Measurements from ENCODE around the gene DNAH2. TPM values are rescaled to one million over a fixed set of nuclear protein-coding genes. Genes with fewer than 3 reads are reported as not detected.

The DNAH2 gene
- total and polyA plus RNA-seq, 9 of the 15 experiments (the other 6 are each of a cell fraction or from before 2014, with no cell fraction given): 0.03 TPM; not detected in 8

- peak overlapping the region; percentile 65 for H3K4me3 ChIP-seq
- intact Hi-C loops (cut with micrococcal nuclease): loop anchor here (2.0 to 10.0 kb wide), 4 partner anchors 21 to 111 kb away; partner anchors contain the start of gene KDM6B
- DNase-seq (ENCODE audit: extremely low read depth in 1 of 4, low spot score in 3 of 4) (peak in 3 of 4 experiments; percentile 19 to 34 (median 20)), FAIRE-seq (no peak), ATAC-seq (no peak; the same call in 2 of the 3 replicates)
- no peaks in the 10 kb centered on the region for H3K9me3 ChIP-seq (replicated peaks; ENCODE audit: control insufficient read depth, insufficient read depth, low read depth, low read length)
- no TSS peak for BruUV-seq (replicated peaks)
- H3K9ac ChIP-seq (ENCODE audit: insufficient read depth in 1 of 2, low read depth in 2 of 2, low read length in 2 of 2): peak overlapping the region; percentile 88 to 93
- H3K27ac ChIP-seq (ENCODE audit: extremely low read depth, low read depth, low read length): peak overlapping the region; percentile 94
- H3K9me1 ChIP-seq (ENCODE audit: control insufficient read depth, insufficient read depth, low read length): no peaks in the 10 kb centered on the region
- in situ Hi-C loops (cut with MboI): no loop called here
- peaks cover 31% of the 10 kb centered on the region; the same call in 2 of the 3 replicates for H3K36me3 ChIP-seq (ENCODE audit: control insufficient read depth, insufficient read depth, low read length)
- peak overlapping the region; percentile 78 for H2AFZ ChIP-seq (ENCODE audit: low read depth, low read length)
- TF ChIP-seq PCBP2 (IDR thresholded peaks at IDR 0.05; ENCODE audit: low read depth, low read length, poor library complexity, severe bottlenecking): no peak
- TF ChIP-seq KAT7 (CRISPR knock-in tag; IDR thresholded peaks at IDR 0.05; ENCODE audit: borderline replicate concordance): no peak
- TF ChIP-seq ZBTB40 (IDR thresholded peaks at IDR 0.05): peak; percentile 88
- peak; percentile 89 for TF ChIP-seq ZBTB40 (CRISPR knock-in tag; IDR thresholded peaks at IDR 0.05)
- no peak for TF ChIP-seq ASH1L (IDR thresholded peaks at IDR 0.05; ENCODE audit: borderline replicate concordance, low read depth, partially characterized antibody)
- peak; percentile 28; the same call in 1 of the 2 replicates for TF ChIP-seq MAX (CRISPR knock-in tag; IDR thresholded peaks at IDR 0.05)
- peak; percentile 25 for TF ChIP-seq RBM22 (IDR thresholded peaks at IDR 0.05; ENCODE audit: low read depth, low read length, poor library complexity, severe bottlenecking)
- no peak for TF ChIP-seq ADNP (tag; IDR thresholded peaks at IDR 0.05)
- peak; percentile 46; the same call in 1 of the 2 replicates for TF ChIP-seq ZBTB7A (IDR thresholded peaks at IDR 0.05; ENCODE audit: borderline replicate concordance, control insufficient read depth, low read depth, low read length)
- TF ChIP-seq TCF3 (CRISPR knock-in tag; IDR thresholded peaks at IDR 0.05): 0 out of 2 replicates have a peak, but pooled peaks have one; percentile 12
- H4K20me1 ChIP-seq (replicated peaks; ENCODE audit: control insufficient read depth, insufficient read depth, low read length): no peaks in the 10 kb centered on the region
- peaks cover 12% of the 10 kb centered on the region for H3K79me2 ChIP-seq (ENCODE audit: control insufficient read depth, insufficient read depth, low read length)
- H3K4me1 ChIP-seq (replicated peaks in 1 of 2; ENCODE audit: control insufficient read depth in 2 of 2, insufficient read depth in 2 of 2, low read length in 2 of 2): peaks cover 11 to 55% of the 10 kb centered on the region in 2 experiments; a peak in 4 of 5 replicates
- 6% methylated on average over 14 of the region's 29 CpGs for WGBS (ENCODE audit: insufficient coverage, low coverage, missing lambda C conversion rate)
- ChIA-PET CTCF (ENCODE audit: low intra/inter-chr PET ratio) (interaction anchor here (0.6 kb wide), 1 partner anchor 91 kb away, joined by 6 read pairs; no protein-coding TSS in a partner anchor), POLR2A (interaction anchor here (1.0 to 2.3 kb wide), 9 partner anchors 10 to 206 kb away, joined by 3 to 14 read pairs (median 6); no protein-coding TSS in a partner anchor)
- H3K27me3 ChIP-seq (ENCODE audit: control insufficient read depth in 2 of 2, insufficient read depth in 2 of 2, low read length in 2 of 2): no peaks in the 10 kb centered on the region
- peak overlapping the region; percentile 83 for H3K4me2 ChIP-seq (ENCODE audit: insufficient read depth, low read length)
These were observed 138.7 kb downstream of the DNAH2 start for GRCh38 chr17:7856011-7856810.

Data from K562 (cell line).